ENCODE measurements around the gene BTNL3.
"Not testable (repeated sequence)": the region's sequence is repeated elsewhere in the genome, so short reads cannot be mapped to it uniquely, and the experiment has no call there.

The BTNL3 gene, protein sequence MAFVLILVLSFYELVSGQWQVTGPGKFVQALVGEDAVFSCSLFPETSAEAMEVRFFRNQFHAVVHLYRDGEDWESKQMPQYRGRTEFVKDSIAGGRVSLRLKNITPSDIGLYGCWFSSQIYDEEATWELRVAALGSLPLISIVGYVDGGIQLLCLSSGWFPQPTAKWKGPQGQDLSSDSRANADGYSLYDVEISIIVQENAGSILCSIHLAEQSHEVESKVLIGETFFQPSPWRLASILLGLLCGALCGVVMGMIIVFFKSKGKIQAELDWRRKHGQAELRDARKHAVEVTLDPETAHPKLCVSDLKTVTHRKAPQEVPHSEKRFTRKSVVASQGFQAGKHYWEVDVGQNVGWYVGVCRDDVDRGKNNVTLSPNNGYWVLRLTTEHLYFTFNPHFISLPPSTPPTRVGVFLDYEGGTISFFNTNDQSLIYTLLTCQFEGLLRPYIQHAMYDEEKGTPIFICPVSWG

DNA sequence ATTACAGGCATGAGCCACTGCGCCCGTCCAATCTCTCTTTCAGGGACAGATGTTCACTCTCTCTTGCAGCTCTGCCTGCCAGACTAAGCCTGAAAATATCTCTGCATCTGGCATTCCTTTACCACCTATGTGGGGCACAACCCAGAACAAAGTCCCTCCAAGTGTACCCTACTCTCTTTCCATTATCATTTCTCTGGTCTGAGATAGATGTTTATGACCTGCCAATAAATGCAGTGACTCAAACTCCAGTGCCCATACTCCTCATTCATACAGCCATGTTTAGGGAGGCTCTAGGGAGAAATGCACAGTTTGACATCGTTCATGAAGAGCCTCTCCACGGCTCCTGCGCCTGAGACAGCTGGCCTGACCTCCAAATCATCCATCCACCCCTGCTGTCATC is at the start of gene BTNL3:
BTNL3 (plus strand) TSS at position 255 of the 400 bp plus-strand sequence. CDS start 183 bp downstream, outside the sequence.
- no peak for DNase-seq

DNA sequence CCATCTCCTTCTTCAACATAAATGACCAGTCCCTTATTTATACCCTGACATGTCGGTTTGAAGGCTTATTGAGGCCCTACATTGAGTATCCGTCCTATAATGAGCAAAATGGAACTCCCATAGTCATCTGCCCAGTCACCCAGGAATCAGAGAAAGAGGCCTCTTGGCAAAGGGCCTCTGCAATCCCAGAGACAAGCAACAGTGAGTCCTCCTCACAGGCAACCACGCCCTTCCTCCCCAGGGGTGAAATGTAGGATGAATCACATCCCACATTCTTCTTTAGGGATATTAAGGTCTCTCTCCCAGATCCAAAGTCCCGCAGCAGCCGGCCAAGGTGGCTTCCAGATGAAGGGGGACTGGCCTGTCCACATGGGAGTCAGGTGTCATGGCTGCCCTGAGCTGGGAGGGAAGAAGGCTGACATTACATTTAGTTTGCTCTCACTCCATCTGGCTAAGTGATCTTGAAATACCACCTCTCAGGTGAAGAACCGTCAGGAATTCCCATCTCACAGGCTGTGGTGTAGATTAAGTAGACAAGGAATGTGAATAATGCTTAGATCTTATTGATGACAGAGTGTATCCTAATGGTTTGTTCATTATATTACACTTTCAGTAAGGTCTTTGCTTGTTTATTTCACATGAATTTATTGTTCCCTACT is 38.2 kb upstream of the BTNL3 start:
- no peak for DNase-seq

DNA sequence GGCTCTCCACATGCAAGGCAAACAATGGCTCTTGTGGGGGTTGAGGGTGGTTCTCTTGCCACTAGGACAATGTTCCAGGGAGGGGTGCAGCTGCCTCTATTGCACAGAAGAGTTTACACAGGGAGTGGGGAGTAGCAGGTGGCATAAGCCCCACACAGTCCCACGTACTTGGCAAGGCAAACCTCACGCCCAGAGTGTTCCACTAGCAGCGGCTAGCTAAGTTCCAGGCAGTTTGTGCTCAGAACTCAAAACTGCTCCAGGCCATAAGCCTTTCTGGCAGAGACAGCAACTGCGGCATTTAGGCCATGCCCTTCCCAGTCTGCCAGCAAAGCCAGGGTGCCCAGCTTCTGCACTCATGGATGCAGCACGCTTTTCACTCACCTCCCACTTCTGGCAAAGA is 29.0 kb upstream of the BTNL3 start:
- DNase-seq, result no peak

DNA sequence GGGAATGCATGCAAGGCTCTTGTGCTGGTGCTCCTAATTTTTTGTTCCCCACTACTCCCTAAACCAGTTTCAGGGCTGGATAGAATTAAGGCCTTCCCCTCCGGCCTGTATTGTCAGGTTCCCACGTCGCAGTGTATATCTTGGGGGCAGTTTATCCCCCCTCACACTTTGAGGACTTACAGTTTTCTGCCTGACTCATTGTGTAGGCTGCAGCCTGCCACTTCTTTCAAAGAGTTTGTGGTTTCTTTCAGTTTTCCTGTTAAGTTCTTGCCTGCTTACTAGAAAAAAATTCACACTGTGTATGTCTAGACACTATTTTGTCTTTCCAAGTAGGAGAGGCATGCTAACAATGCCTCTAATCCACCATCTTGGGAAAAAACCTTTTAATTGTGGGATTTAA is 28.4 kb upstream of the BTNL3 start:
- no peak for DNase-seq

DNA sequence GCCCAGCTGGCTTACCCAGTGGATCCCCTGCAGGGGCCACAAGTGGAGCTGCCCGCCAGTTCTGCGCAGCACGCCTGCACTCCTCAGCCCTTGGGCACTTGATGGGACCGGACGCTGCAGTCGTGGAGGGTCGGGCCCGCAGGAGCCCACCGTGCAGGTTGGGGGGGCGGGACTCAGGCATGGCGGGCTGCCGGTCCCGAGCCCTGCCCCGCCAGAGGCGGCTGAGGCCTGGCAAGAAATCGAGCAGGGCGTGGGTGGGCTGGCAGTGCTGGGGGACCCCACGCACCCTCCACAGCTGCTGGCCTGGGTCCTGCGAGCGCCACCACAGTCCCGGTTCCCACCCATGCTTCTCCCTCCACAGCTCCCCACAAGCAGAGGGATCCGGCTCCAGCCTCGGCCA is 19.2 kb upstream of the BTNL3 start:
- no peak for DNase-seq

DNA sequence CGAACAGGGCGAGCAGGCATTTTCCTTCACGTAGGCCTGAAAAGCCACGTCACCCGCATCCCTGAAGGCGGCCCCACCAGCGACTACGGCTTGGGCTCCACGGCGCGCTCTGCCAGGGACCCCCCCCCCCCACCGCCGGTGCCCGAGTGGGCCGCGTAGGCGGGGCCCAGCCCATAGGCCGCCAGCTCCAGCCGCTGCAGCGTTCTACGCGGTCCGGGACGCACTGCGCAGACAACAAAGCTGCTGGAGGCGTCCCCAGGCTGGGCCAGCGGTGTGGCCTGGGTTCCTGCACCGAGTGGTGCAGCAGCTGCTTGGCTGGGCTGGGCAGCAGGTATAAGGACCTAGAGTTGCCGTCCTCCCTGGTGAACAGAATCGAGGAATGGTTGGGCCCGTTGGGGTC is 18.3 kb upstream of the BTNL3 start:
- no peak for DNase-seq

DNA sequence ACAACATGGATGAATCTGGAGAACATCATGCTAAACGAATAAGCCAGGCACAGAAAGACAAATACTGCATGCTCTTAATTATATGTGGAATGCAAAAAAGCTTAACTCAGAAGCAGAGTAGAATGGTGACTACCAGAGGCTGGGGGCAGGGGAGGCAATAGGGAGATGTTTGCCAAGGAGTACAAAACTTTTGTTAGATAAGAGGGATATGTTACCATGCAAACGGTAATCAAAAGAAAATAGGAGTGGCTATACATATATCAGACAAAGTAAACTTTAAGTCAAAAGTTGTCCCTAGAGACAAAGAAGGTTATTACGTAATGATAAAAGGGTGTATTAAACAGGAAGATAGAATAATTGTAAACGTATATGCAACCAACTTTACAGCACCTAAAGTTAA is 17.8 kb upstream of the BTNL3 start:
- no peak for DNase-seq

DNA sequence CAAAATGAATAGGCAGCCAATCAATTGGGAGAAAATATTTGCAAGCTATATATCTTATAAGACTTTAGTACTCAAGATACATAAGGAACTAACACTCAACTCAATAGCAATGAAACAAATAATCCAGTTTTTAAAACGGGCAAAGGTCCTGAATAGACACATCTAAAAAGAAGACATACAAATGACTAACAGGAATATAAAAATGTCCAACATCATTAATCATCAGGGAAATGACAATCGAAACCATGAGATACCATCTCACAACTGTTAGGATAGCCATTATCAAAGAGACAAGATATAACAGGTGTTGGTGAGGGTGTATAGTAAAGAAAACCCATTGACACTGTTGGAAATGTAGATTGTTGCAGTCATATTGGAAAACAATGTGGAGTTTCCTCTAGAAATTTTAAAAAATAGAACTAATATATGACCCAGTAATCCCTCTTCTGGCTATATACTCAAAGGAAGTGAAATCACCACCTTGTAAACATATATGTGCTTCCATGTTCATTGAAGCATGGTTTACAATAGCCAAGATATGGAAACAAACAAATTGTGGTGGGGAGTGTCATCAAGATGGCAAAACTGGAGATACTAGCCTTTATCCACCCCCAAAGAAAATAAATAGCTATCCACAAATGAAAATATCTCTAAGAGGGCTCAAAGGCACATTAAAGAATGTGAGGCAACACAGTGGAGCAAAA is 13.9 kb upstream of the BTNL3 start:
- no peak for DNase-seq

DNA sequence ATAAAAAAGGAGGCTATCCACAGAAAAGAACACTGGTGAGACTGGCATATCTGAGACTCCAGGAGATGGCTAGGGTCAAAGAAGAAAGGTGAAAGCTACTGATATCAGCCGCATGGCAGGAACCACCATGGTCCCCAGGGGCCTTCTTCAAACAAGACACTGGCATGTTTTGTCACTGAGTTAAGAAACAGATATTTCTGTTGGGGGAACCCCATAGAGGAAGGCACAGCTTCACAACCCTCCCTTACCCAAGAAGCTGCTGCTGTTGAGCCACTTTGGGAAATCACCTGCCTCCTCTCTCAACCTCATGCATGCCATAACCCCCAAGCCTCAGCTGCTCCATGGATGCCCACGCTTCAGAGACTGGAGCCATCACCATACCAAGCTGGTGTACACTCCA is 13.3 kb upstream of the BTNL3 start:
- DNase-seq, result no peak

DNA sequence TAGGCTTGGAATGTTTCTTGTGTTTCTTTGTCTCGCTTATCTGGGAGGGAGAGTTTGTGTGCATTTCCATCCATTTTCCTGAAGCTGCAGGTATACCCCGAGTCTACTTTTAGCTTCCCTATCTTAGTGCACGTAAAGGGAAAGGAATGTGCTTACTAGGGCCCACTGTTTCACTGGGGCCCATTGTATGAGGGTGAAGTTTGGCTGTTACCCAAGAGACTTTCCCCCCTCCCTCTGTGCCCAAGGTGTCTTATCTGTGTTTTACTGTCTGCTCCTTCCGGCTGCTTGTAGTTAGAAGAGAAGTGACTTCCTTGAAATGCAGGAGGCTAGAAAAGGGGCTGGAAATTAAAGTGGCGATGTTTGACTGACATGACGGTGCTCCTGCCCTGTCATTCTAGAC is 12.1 kb upstream of the BTNL3 start:
- no peak for DNase-seq

DNA sequence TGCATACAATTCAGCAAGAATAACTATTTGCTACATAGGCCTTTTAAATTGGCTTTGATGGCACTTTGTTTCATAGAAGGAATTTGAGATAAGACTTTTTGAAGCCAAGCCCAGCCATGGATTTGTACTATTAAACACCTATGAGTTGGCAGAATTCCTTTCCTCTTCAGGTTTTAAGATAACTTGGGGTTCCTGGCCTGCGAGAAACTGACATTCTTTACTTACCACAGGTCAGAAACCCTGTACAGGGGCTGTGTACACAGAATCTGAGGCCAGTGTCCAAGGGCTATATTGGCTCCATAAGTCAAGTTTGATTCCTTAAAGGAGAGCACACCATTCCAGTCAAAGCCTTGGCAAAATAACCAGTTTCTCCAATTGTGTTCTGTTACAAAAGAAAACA is 10.8 kb upstream of the BTNL3 start:
- DNase-seq, result no peak

DNA sequence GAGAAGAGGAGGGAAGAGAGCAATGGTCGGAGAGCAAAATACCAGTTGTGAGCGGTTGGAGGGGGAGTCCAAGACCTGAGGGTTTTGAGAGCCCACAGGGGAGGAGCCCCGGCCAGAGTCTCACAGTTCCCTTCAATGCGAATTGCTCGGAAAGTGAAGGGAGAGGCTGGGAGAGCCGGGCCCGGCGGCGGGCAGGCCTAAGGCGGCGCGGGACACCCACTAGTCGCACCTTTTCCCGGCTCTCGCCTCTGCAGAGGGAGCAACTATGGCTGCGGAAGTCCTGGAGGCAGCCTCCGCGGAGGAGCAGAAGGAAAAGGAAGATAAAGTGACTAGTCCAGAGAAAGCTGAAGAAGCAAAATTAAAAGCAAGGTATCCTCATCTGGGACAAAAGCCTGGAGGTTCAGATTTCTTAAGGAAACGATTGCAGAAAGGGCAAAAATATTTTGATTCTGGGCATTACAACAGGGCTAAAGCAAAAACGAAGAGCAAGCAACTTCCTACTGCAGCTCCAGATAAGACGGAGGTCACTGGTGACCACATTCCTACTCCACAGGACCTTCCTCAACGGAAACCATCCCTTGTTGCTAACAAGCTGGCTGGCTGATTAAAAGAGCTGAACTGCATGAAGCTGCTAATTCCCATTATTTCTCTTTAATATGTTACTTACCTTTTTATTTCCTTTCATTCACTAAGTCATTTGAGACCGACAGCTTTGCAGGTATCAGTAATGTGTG is 6.5 kb upstream of the BTNL3 start:
- DNase-seq, result no peak

DNA sequence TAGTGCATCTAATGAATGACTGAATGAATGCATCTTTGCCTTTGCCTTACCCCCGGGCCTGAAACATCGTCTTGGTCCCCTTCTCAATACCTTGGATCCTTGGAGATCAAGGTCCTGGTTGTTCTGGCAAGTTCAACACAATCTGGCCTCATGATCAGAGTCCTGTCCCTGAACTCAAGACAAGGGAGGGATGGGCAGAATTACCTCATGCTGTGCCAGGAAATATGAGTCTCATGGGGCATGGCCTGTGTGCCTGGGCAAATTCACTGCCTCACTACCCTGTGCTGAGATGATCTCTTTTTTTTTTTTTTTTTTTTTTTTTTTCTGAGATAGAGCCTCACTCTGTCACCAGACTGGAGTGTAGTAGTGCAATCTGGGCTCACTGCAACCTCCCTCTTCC is 630 bp upstream of the BTNL3 start:
- no peak for DNase-seq

DNA sequence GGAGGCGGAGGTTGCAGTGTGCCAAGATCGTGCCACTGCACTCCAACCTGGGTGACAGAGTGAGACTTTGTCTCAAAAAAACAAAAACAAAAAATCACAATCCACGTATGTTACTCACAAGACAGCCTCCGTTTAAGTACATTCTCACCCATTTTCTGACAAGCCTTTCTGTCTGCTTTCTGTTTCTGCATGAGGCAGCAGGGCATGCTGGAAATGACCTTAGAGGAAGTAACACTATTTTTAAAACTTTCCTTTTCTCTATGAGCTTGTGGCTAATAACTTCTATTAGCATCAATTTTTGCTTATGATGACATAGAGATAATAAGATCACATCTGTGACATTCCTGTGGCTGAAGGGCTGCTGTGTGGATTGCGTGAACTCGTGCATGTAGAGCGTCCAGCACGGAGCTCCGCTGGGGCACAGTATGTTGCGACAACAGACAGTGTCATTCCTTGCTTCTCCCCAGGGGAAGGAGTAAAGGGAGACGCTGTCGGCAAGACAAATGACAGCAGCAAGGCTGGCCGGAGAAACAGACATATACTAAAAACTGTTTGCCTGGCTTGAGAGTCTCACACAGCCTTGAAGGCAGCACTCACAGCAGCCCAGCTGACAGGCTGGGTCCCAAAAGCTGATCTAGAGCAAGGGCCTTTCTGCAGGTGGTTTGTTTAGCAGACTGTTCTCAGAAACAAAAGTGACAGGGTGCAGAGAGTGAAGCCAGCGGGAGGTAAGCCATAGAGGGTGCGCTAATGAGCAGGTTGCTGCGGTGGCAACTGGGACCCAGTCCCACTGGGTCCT is 1.6 kb downstream of the BTNL3 start:
- no peak for DNase-seq

DNA sequence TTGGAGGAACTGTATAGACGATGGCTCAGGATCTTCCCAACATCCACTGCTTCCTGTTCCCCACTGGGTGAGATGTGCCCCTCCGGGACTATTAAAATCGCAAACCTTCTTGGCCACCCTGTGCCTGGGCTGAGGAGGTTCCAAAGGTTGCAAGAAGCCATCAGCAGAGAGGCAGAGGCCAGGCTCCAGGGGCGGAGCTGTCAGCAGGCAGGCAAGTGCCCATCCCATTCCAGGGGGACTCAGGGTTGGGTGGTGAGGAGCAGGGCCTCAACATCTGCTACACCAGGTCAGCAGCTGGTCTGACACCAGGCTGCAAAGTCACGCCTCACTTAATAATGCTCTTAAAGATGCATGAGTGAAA is 2.2 kb downstream of the BTNL3 start:
- DNase-seq, result no peak

DNA sequence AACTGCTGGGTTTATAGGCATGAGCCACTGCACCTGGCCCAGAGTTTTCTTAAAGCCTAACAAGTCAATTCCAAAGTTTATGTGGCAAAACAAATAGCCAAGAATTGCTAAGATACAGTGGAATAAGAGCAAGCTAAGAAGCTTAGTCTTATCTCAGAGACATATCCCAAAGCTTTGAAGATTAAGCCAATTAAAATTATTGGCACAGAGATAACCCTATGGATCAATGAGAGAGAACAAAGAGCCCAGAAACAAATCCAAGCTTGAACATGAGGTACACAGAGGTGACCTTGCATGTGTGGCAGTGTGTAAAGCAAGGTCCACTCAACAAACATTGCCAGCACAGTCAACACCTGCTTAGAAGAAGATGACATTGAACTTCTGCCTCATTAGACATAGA is 13.3 kb downstream of the BTNL3 start:
- no peak for DNase-seq

DNA sequence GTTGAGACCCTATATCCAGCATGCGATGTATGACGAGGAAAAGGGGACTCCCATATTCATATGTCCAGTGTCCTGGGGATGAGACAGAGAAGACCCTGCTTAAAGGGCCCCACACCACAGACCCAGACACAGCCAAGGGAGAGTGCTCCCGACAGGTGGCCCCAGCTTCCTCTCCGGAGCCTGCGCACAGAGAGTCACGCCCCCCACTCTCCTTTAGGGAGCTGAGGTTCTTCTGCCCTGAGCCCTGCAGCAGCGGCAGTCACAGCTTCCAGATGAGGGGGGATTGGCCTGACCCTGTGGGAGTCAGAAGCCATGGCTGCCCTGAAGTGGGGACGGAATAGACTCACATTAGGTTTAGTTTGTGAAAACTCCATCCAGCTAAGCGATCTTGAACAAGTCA is 17.1 kb downstream of the BTNL3 start:
- DNase-seq, result no peak

DNA sequence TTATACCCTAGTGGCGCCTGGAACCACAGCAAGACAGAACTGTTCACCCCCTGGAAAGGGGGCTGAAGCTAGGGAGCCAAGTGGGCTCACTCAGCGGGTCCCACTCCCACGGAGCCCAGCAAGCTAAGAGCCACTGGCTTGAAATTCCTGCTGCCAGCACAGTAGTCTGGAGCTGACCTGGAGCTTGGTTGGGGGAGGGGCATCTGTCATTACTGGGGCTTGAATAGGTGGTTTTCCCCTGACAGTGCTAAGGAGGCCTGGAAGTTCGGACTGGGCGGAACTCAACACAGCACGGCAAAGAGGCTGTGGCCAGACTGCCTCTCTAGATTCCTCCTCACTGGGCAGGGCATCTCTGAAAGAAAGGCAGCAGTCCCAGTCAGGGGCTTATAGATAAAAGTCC is 19.5 kb downstream of the BTNL3 start:
- DNase-seq, result no peak

DNA sequence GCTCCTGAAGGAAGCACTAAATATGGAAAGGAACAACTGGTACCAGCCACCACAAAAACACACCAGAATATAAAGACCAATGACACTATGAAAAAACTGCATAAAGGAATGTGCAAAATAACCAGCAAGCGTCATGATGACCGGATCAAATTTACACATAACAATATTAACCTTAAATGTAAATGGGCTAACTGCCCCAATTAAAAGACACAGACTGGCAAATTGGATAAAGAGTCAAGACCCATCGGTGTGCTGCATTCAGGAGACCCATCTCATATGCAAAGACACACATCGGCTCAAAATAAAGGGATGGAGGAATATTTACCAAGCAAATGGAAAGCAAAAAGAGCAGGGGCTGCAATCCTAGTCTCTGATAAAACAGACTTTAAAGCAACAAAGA is 21.4 kb downstream of the BTNL3 start:
- not testable (repeated sequence) for DNase-seq

DNA sequence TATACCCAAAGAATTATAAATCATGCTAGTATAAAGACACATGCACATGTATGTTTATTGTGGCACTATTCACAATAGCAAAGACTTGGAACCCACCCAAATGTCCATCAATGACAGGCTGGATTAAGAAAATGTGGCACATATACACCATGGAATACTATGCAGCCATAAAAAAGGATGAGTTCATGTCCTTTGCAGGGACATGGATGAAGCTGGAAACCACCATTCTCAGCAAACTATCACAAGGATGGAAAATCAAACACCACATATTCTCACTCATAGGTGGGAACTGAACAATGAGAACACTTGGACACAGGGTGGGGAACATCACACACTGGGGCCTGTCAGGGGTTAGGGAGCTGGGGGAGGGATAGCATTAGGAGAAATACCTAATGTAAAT is 26.0 kb downstream of the BTNL3 start:
- DNase-seq, result not testable (repeated sequence)

DNA sequence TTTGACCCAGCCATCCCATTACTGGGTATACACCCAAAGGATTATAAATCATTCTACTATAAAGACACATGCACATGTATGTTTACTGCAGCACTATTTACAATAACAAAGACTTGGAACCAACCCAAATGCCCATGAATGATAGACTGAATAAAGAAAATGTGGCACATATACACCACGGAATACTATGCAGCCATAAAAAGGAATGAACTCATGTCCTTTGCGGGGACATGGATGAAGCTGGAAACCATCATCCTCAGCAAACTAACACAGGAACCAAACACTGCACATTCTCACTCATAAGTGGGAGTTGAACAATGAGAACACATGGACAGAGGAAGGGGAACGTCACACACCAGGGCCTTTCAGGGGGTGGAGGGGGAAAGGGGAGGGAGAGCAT is 28.8 kb downstream of the BTNL3 start:
- DNase-seq, result not testable (repeated sequence)

DNA sequence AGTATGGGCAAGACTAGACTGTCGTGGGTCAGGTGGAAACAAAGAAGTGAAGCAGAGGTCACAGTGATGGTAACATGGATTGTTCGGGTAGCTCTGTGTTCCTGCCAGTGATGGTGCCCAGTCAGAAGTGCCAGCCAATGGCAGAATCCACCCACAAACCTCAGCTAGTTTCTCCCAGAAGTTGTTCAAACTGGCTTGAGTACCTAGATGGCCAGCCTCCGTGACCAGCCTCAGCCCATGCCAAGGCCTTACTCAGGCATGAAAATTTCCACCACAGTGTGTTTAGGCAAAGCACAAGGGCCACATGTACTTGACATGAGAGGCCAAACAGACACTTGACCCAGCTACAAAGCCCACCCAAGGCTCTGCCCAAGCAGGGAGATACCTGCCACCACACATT is 32.0 kb downstream of the BTNL3 start:
- DNase-seq, result no peak
